ENCODE measurements around the gene STAB2. TPM values are rescaled to one million over a fixed set of nuclear protein-coding genes. Genes with fewer than 3 reads are reported as not detected.

The STAB2 gene
- total RNA-seq, 1 donor from 2014 or later = not detected

GRCh38 chr12:103540319-103540718, 46.8 kb upstream of the STAB2 start:
- Histone ChIP-seq H3K4me2 (no peak overlapping the region), H3K79me2 (ENCODE audit: low read depth) (no peaks in the 10 kb centered on the region), H3K4me3 (no peak overlapping the region), H3K36me3 (no peaks in the 10 kb centered on the region), H2AFZ (replicated peaks) (no peak overlapping the region), H3K27ac (no peak overlapping the region), H3K9ac (no peak overlapping the region), H3K9me3 (ENCODE audit: low read depth) (no peaks in the 10 kb centered on the region), H3K4me1 (no peaks in the 10 kb centered on the region), H3K27me3 (no peaks in the 10 kb centered on the region), H3F3A (ENCODE audit: low read depth) (no peaks in the 10 kb centered on the region), H4K20me1 (ENCODE audit: low read depth) (no peaks in the 10 kb centered on the region)
- Mint-ChIP-seq H3K27ac (no peak overlapping the region), H3K4me1 (no peaks in the 10 kb centered on the region), H3K4me3 (no peak overlapping the region), H3K9me3 (peaks cover 23% of the 10 kb centered on the region), H3K36me3 (no peaks in the 10 kb centered on the region), H3K27me3 (ENCODE audit: insufficient read depth, low read depth) (peaks cover 13% of the 10 kb centered on the region)
- TF ChIP-seq EZH2phosphoT487 (IDR thresholded peaks at IDR 0.05) (no peak), CTCF (IDR thresholded peaks at IDR 0.05) (no peak), EZH2 (IDR thresholded peaks at IDR 0.05) (no peak)
- no peak for DNase-seq (ENCODE audit: low spot score)

DNA sequence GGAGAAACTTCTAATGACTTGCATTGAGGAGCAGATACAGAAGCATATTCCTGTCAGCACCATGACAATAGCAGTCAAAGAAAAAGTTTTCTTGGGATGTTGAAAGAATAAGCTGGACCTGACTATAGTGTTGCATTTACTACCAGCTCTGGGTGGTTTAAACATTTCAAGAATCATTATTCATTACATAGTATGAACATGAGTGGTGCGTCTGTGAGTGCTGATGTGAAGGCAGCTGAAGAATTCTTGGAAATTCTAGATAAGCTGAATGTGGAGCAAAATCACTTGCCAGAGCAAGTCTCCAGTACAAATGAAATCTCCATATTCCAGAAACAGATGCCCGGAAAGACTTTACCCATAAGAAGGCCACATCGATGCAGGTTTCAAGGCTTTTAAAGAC, 45.0 kb upstream of the STAB2 start:
- H3K9ac ChIP-seq = no peak overlapping the region
- H3K27me3 Mint-ChIP-seq (ENCODE audit: insufficient read depth, low read depth) = peaks cover 7% of the 10 kb centered on the region

GRCh38 chr12:103546959-103547358, 40.1 kb upstream of the STAB2 start:
- Histone ChIP-seq H3K27ac (no peak overlapping the region), H3F3A (ENCODE audit: low read depth) (no peaks in the 10 kb centered on the region), H3K27me3 (no peaks in the 10 kb centered on the region), H3K9me3 (ENCODE audit: low read depth) (no peaks in the 10 kb centered on the region), H3K4me3 (no peak overlapping the region), H3K9ac (no peak overlapping the region), H3K36me3 (no peaks in the 10 kb centered on the region), H4K20me1 (ENCODE audit: low read depth) (no peaks in the 10 kb centered on the region), H3K79me2 (ENCODE audit: low read depth) (no peaks in the 10 kb centered on the region), H3K4me1 (no peaks in the 10 kb centered on the region), H2AFZ (replicated peaks) (no peak overlapping the region), H3K4me2 (no peak overlapping the region)
- no peak for TF ChIP-seq EZH2 (IDR thresholded peaks at IDR 0.05)
- TF ChIP-seq EZH2phosphoT487 (IDR thresholded peaks at IDR 0.05) = no peak
- no peak for TF ChIP-seq CTCF (IDR thresholded peaks at IDR 0.05)
- Mint-ChIP-seq H3K27ac (no peak overlapping the region), H3K9me3 (peaks cover 23% of the 10 kb centered on the region), H3K4me1 (peaks cover 12% of the 10 kb centered on the region), H3K27me3 (ENCODE audit: insufficient read depth, low read depth) (peaks cover 8% of the 10 kb centered on the region), H3K36me3 (no peaks in the 10 kb centered on the region), H3K4me3 (no peak overlapping the region)
- DNase-seq (ENCODE audit: low spot score) = no peak

More for the DNA sequence above, 45.0 kb upstream of the STAB2 start:
- Mint-ChIP-seq H3K4me3 (no peak overlapping the region), H3K9me3 (peaks cover 26% of the 10 kb centered on the region), H3K27ac (no peak overlapping the region), H3K4me1 (no peaks in the 10 kb centered on the region), H3K36me3 (no peaks in the 10 kb centered on the region)
- TF ChIP-seq EZH2phosphoT487 (IDR thresholded peaks at IDR 0.05) = no peak
- TF ChIP-seq CTCF (IDR thresholded peaks at IDR 0.05) = no peak
- TF ChIP-seq EZH2 (IDR thresholded peaks at IDR 0.05) = no peak
- H3K4me2 ChIP-seq = no peak overlapping the region
- H3K27ac ChIP-seq = no peak overlapping the region
- H4K20me1 ChIP-seq (ENCODE audit: low read depth) = no peaks in the 10 kb centered on the region
- no peaks in the 10 kb centered on the region for H3K4me1 ChIP-seq
- no peaks in the 10 kb centered on the region for H3K9me3 ChIP-seq (ENCODE audit: low read depth)
- no peaks in the 10 kb centered on the region for H3K36me3 ChIP-seq
- H3F3A ChIP-seq (ENCODE audit: low read depth) = no peaks in the 10 kb centered on the region
- H2AFZ ChIP-seq (replicated peaks) = no peak overlapping the region
- DNase-seq (ENCODE audit: low spot score) = no peak
- H3K4me3 ChIP-seq = no peak overlapping the region
- H3K27me3 ChIP-seq = no peaks in the 10 kb centered on the region
- H3K79me2 ChIP-seq (ENCODE audit: low read depth) = no peaks in the 10 kb centered on the region

Data from neural progenitor cell (in vitro differentiated cells).